GM06990 (cell line): ENCODE results near the gene TM2D3.

Source experiments
- DNase-seq: peaks from one replicate; pipeline ENCODE4 v3.0.0-alpha.2; 2011; ENCODE audit not compliant: insufficient read length; ENCODE audit errors: extremely low read depth
- H3K27me3 ChIP-seq: replicated peaks from 2 replicates; pipeline ENCODE4 v1.6.0; 2011; ENCODE audit warnings: low read length; ENCODE audit not compliant: control insufficient read depth, insufficient read depth
- H3K36me3 ChIP-seq: 2 replicates; pipeline ENCODE4 v1.5.1; 2011; ENCODE audit warnings: low read length; ENCODE audit not compliant: control insufficient read depth, insufficient read depth
- H3K4me3 ChIP-seq: replicated peaks from 2 replicates; pipeline ENCODE4 v1.5.1; 2011; ENCODE audit warnings: low read depth, mild to moderate bottlenecking, control low read depth, low read length
- CTCF ChIP-seq: IDR thresholded peaks from 2 replicates; pipeline ENCODE4 v1.5.1; 2011; ENCODE audit warnings: low read length, control low read depth, mild to moderate bottlenecking, inconsistent platforms; ENCODE audit not compliant: insufficient read depth, poor library complexity, severe bottlenecking

Gene TM2D3

GRCh38 chr15:101608201-101608600, 44.0 kb downstream of the TM2D3 start:
- no peak overlapping the region for H3K4me3 ChIP-seq
- no peak for DNase-seq
- H3K36me3 ChIP-seq = no peaks in the 10 kb centered on the region
- H3K27me3 ChIP-seq = no peaks in the 10 kb centered on the region
- no peak for TF ChIP-seq CTCF

- no peaks in the 10 kb centered on the region for H3K27me3 ChIP-seq
- TF ChIP-seq CTCF = no peak
- no peaks in the 10 kb centered on the region for H3K36me3 ChIP-seq
- no peak overlapping the region for H3K4me3 ChIP-seq
- no peak for DNase-seq
Measured at GRCh38 chr15:101607108-101607507, 45.1 kb downstream of the TM2D3 start.

- TF ChIP-seq CTCF = no peak
- DNase-seq = no peak
- H3K4me3 ChIP-seq = no peak overlapping the region
- H3K27me3 ChIP-seq = no peaks in the 10 kb centered on the region
- H3K36me3 ChIP-seq = no peaks in the 10 kb centered on the region
Measured at GRCh38 chr15:101604124-101604874, 47.9 kb downstream of the TM2D3 start.

- TF ChIP-seq CTCF = no peak
- no peak for DNase-seq
- Histone ChIP-seq H3K4me3 (no peak overlapping the region), H3K36me3 (no peaks in the 10 kb centered on the region), H3K27me3 (no peaks in the 10 kb centered on the region)
Measured at GRCh38 chr15:101602801-101603200, 49.4 kb downstream of the TM2D3 start.

GRCh38 chr15:101600035-101600434, 52.1 kb downstream of the TM2D3 start:
- DNase-seq = no peak
- TF ChIP-seq CTCF = no peak
- Histone ChIP-seq H3K4me3 (no peak overlapping the region), H3K36me3 (no peaks in the 10 kb centered on the region), H3K27me3 (no peaks in the 10 kb centered on the region)

GRCh38 chr15:101599091-101599490, 53.1 kb downstream of the TM2D3 start:
- no peak overlapping the region for H3K4me3 ChIP-seq
- no peaks in the 10 kb centered on the region for H3K27me3 ChIP-seq
- DNase-seq = no peak
- no peaks in the 10 kb centered on the region for H3K36me3 ChIP-seq
- no peak for TF ChIP-seq CTCF
